Endodermal cell (in vitro differentiated cells): ENCODE data around the gene ASCL1. TPM values are rescaled to one million over a fixed set of nuclear protein-coding genes. Genes with fewer than 3 reads are reported as not detected.

Experiments
- DNase-seq: peaks from one replicate; pipeline ENCODE4 v3.0.0-alpha.2; 2017
- H3K27ac ChIP-seq: 2 replicates; pipeline ENCODE4 v1.5.1; 2013; ENCODE audit warnings: mild to moderate bottlenecking, low read depth, low read length, moderate library complexity
- H3K27me3 ChIP-seq: 2 replicates; pipeline ENCODE4 v1.6.1; 2013; ENCODE audit warnings: mild to moderate bottlenecking, low read length, moderate library complexity; ENCODE audit not compliant: insufficient read depth, control insufficient read depth, poor library complexity, severe bottlenecking
- H3K36me3 ChIP-seq: 2 replicates; pipeline ENCODE4 v1.7.0; 2013; ENCODE audit warnings: mild to moderate bottlenecking, low read length, moderate library complexity; ENCODE audit not compliant: control insufficient read depth, insufficient read depth
- H3K4me1 ChIP-seq: one replicate; pipeline ENCODE4 v1.7.0; 2013; ENCODE audit warnings: low read length; ENCODE audit not compliant: control insufficient read depth, insufficient read depth
- H3K4me3 ChIP-seq: 2 replicates; pipeline ENCODE4 v1.5.1; 2013; ENCODE audit warnings: mild to moderate bottlenecking, low read length, moderate library complexity
- H3K9ac ChIP-seq: 2 replicates; pipeline ENCODE4 v1.6.1; 2013; ENCODE audit warnings: mild to moderate bottlenecking, low read length, moderate library complexity; ENCODE audit not compliant: poor library complexity, severe bottlenecking; ENCODE audit errors: extremely low read depth
- H3K9me3 ChIP-seq: 2 replicates; pipeline ENCODE4 v1.6.1; 2013; ENCODE audit warnings: mild to moderate bottlenecking, low read length, moderate library complexity; ENCODE audit not compliant: control insufficient read depth
- H3K27ac Mint-ChIP-seq: 2 replicates; pipeline ENCODE4 v1.8.0; 2020; ENCODE audit warnings: mixed read lengths
- H3K27me3 Mint-ChIP-seq: 2 replicates; pipeline ENCODE4 v1.8.0; 2021; ENCODE audit warnings: mild to moderate bottlenecking, mixed read lengths; ENCODE audit not compliant: insufficient read depth
- H3K36me3 Mint-ChIP-seq: 2 replicates; pipeline ENCODE4 v1.8.0; 2020; ENCODE audit warnings: low read depth, mixed read lengths
- H3K4me1 Mint-ChIP-seq: 2 replicates; pipeline ENCODE4 v1.8.0; 2020; ENCODE audit warnings: mixed read lengths
- H3K4me3 Mint-ChIP-seq: 2 replicates; pipeline ENCODE4 v1.8.0; 2020; ENCODE audit warnings: mild to moderate bottlenecking, moderate library complexity, mixed read lengths
- H3K9me3 Mint-ChIP-seq: 2 replicates; pipeline ENCODE4 v1.8.0; 2020; ENCODE audit warnings: mild to moderate bottlenecking, mixed read lengths
- CTCF ChIP-seq: fragments of 200-600 bp; sonication (generic); conservative IDR thresholded peaks from 2 replicates; pipeline ENCODE4 v1.5.0; 2021; ENCODE audit warnings: antibody characterized with exemption, mild to moderate bottlenecking
- WGBS, 2 experiments: methylation state at CpG; one replicate each; pipeline versions ENCODE4 v1.1.5 to v1.1.7; 2013; ENCODE audit warnings: missing lambda C conversion rate in 2 of 2, mixed read lengths in 1 of 2; ENCODE audit not compliant: insufficient coverage in 1 of 2, insufficient read length in 1 of 2; 5-methylcytosine and 5-hydroxymethylcytosine counted together
- total RNA-seq, 2 donors: library from RNA; stranded (reverse); fragmentation: NEBNext Ultra II Directional in 1 of 2; extraction: Animal tissue kit (Norgen Biotek cat#: 25700) in 1 of 2; gene quantifications; 2 replicates in 1 of 2; 3 replicates in 1 of 2; pipeline ENCODE4 v1.2.1, GENCODE V29; 2021

The ASCL1 gene
- total RNA-seq, 2 donors from 2014 or later = not detected

GRCh38 chr12:102970780-102971179 is 13.3 kb downstream of the ASCL1 start:
- H3K9me3 ChIP-seq = no peaks in the 10 kb centered on the region
- no peak overlapping the region for H3K9ac ChIP-seq
- no peak overlapping the region for H3K27ac ChIP-seq
- H3K27me3 ChIP-seq = peaks cover 94% of the 10 kb centered on the region
- H3K36me3 ChIP-seq = no peaks in the 10 kb centered on the region
- Mint-ChIP-seq H3K27me3 (peaks cover 94% of the 10 kb centered on the region), H3K36me3 (no peaks in the 10 kb centered on the region), H3K9me3 (no peaks in the 10 kb centered on the region), H3K4me3 (no peak overlapping the region), H3K27ac (no peak overlapping the region), H3K4me1 (peaks cover 7% of the 10 kb centered on the region)
- H3K4me3 ChIP-seq = no peak overlapping the region
- no peak for TF ChIP-seq CTCF
- no peaks in the 10 kb centered on the region for H3K4me1 ChIP-seq
- DNase-seq = no peak
- 31 to 45% methylated on average over 3 to 4 of the region's 4 CpGs for WGBS, 2 experiments

DNA sequence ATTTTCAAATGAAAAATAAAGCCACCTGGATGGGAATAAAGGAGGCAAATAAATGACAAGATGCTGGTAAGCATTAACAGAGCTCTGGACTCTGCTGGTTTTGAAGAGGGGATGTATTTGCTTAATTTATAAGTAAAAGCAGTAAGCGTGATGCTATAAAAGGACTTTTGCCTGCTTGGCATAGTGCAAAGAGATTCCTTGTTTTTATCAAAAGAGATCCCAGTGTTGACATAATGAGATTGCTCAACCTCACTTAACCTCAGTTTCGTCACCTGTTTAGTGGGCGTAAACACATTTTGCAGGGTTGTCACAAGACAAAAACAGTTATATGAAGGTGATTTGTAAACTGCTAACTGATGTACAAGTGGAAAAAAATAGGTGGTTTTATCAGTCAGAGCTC is 13.8 kb downstream of the ASCL1 start:
- no peaks in the 10 kb centered on the region for H3K36me3 Mint-ChIP-seq
- H3K27me3 Mint-ChIP-seq = peaks cover 93% of the 10 kb centered on the region
- no peaks in the 10 kb centered on the region for H3K9me3 Mint-ChIP-seq
- H3K4me1 Mint-ChIP-seq = peaks cover 5% of the 10 kb centered on the region
- WGBS, 2 experiments = 90 to 91% methylated on average over 1 to 3 of the region's 3 CpGs
- Histone ChIP-seq H3K4me3 (no peak overlapping the region), H3K9ac (no peak overlapping the region), H3K36me3 (no peaks in the 10 kb centered on the region), H3K27me3 (peaks cover 90% of the 10 kb centered on the region), H3K27ac (no peak overlapping the region), H3K4me1 (no peaks in the 10 kb centered on the region), H3K9me3 (no peaks in the 10 kb centered on the region)
- no peak overlapping the region for H3K4me3 Mint-ChIP-seq
- no peak for DNase-seq
- no peak overlapping the region for H3K27ac Mint-ChIP-seq
- TF ChIP-seq CTCF = no peak

DNA sequence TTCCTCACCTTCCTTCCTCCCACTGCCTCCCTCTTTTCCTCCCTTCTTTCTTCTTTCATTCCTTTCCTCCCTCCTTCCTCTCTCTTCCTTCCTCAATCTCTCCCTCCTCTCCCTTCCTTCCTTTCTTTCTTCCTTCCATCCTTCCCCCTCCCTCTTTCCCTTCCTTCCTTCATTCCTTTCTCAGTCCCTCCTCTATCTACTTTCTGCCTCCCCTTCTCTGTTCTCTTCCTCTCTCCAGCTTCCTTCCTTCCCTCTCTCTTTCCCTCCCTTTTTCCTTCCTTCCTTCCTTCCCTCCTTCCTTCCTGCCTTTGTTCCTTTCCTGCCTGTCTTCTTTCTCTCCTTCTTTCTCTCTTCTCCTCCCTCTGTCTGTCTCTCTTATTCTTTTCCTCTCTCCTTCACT is 16.1 kb downstream of the ASCL1 start:
- peaks cover 66% of the 10 kb centered on the region for H3K27me3 ChIP-seq
- peaks cover 7% of the 10 kb centered on the region for H3K4me1 Mint-ChIP-seq
- H3K27me3 Mint-ChIP-seq = peaks cover 74% of the 10 kb centered on the region

More for the DNA sequence above, 16.1 kb downstream of the ASCL1 start:
- H3K36me3 Mint-ChIP-seq = no peaks in the 10 kb centered on the region
- Histone ChIP-seq H3K9me3 (no peaks in the 10 kb centered on the region), H3K27ac (no peak overlapping the region), H3K36me3 (no peaks in the 10 kb centered on the region), H3K4me3 (no peak overlapping the region), H3K4me1 (no peaks in the 10 kb centered on the region), H3K9ac (no peak overlapping the region)
- H3K4me3 Mint-ChIP-seq = no peak overlapping the region
- no peak for TF ChIP-seq CTCF
- no peaks in the 10 kb centered on the region for H3K9me3 Mint-ChIP-seq
- H3K27ac Mint-ChIP-seq = no peak overlapping the region
- no peak for DNase-seq
